Prostate gland (tissue), 2 donors: ENCODE data around the gene KCTD18. TPM values are rescaled to one million over a fixed set of nuclear protein-coding genes. Genes with fewer than 3 reads are reported as not detected.

Source experiments
- DNase-seq: peaks from one replicate; pipeline ENCODE4 v3.0.0-alpha.2; 2019; ENCODE audit warnings: low spot score
- H3K27ac ChIP-seq, 2 donors: fragments of 200-600 bp; sonication (generic); 2 replicates each; pipeline ENCODE4 v1.5.1; 2017 to 2019
- H3K27me3 ChIP-seq: fragments of 200-600 bp; sonication (generic); replicated peaks from 2 replicates; pipeline ENCODE4 v1.5.1; 2019; ENCODE audit not compliant: insufficient read depth
- H3K36me3 ChIP-seq, 2 donors: fragments of 200-600 bp; sonication (generic); 1 replicate in 1 of 2; 2 replicates in 1 of 2; pipeline versions ENCODE4 v1.5.1 to v1.8.1; 2017 to 2019
- H3K4me1 ChIP-seq: fragments of 200-600 bp; sonication (generic); replicated peaks from 2 replicates; pipeline ENCODE4 v1.5.1; 2019
- H3K4me3 ChIP-seq, 2 donors: fragments of 200-600 bp; sonication (generic); 2 replicates each; pipeline ENCODE4 v1.5.1; 2017 to 2019
- H3K9me3 ChIP-seq: fragments of 200-600 bp; sonication (generic); 2 replicates; pipeline ENCODE4 v1.5.1; 2017
- POLR2A ChIP-seq: fragments of 450-650 bp; IDR thresholded peaks from one replicate; pipeline ENCODE4 v1.6.1; 2016; ENCODE audit warnings: antibody characterized with exemption, mild to moderate bottlenecking
- POLR2AphosphoS5 ChIP-seq: sonication (generic); formaldehyde crosslinking; IDR thresholded peaks from one replicate; pipeline ENCODE4 v1.6.1; 2017; ENCODE audit warnings: antibody characterized with exemption
- WGBS: methylation state at CpG from one replicate; pipeline ENCODE4 v1.1.5; 2018; 5-methylcytosine and 5-hydroxymethylcytosine counted together
- intact Hi-C: fragments of 100-400 bp; cut with DNase I; formaldehyde crosslinking; loops from one replicate; pipeline ENCODE4 v1.14.2; 2022
- total RNA-seq, 2 donors: library from RNA; depleted of rRNA; stranded (reverse); fragments of >200 nt; gene quantifications; one replicate each; pipeline ENCODE4 v1.1.0, GENCODE V29; 2016
- TF ChIP-seq, protein P1 (sequence below), 4 experiments: fragments of 200-600 bp in 2 of 4; fragments of 450-650 bp in 2 of 4; sonication (generic) in 2 of 4; IDR thresholded peaks; 1 replicate in 3 of 4; 2 replicates in 1 of 4; pipeline ENCODE4 v1.5.1; 2016 to 2019; ENCODE audit warnings: antibody characterized with exemption in 4 of 4, mild to moderate bottlenecking in 2 of 4, moderate library complexity in 2 of 4

The KCTD18 gene
- total RNA-seq, 2 donors from 2014 or later: 21.1 to 38.2 TPM

DNA sequence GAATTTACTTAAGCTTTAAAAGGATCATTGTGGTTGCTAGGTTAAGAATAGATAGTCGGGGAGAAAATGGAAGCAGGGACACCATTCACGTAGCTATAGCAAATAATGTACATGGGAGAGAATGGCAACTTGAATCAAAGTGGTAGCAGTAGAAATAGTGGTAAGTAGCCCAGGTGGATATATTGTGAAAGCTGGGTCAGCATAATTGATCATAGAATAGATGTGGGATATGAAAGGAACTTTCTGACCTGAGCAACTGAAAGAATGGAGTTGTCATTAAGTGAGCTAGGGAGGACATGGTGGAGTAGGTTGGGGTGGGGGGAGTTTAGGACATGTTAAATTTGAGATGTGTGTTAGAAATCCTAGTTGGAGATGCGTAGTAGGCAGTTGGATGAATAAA is 18.4 kb upstream of the KCTD18 start:
- Histone ChIP-seq H3K36me3 (no peaks in the 10 kb centered on the region), H3K27me3 (no peaks in the 10 kb centered on the region), H3K27ac (no peak overlapping the region), H3K4me3 (no peak overlapping the region), H3K9me3 (no peaks in the 10 kb centered on the region), H3K4me1 (no peaks in the 10 kb centered on the region)
- intact Hi-C loops: no loop called here
- 57% methylated on average over 3 of the region's 3 CpGs for WGBS
- TF ChIP-seq POLR2A (no peak), POLR2AphosphoS5 (no peak)
- TF ChIP-seq, protein P1, sequence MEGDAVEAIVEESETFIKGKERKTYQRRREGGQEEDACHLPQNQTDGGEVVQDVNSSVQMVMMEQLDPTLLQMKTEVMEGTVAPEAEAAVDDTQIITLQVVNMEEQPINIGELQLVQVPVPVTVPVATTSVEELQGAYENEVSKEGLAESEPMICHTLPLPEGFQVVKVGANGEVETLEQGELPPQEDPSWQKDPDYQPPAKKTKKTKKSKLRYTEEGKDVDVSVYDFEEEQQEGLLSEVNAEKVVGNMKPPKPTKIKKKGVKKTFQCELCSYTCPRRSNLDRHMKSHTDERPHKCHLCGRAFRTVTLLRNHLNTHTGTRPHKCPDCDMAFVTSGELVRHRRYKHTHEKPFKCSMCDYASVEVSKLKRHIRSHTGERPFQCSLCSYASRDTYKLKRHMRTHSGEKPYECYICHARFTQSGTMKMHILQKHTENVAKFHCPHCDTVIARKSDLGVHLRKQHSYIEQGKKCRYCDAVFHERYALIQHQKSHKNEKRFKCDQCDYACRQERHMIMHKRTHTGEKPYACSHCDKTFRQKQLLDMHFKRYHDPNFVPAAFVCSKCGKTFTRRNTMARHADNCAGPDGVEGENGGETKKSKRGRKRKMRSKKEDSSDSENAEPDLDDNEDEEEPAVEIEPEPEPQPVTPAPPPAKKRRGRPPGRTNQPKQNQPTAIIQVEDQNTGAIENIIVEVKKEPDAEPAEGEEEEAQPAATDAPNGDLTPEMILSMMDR (IDR thresholded peaks at IDR 0.05): no peak
- DNase-seq: no peak

DNA sequence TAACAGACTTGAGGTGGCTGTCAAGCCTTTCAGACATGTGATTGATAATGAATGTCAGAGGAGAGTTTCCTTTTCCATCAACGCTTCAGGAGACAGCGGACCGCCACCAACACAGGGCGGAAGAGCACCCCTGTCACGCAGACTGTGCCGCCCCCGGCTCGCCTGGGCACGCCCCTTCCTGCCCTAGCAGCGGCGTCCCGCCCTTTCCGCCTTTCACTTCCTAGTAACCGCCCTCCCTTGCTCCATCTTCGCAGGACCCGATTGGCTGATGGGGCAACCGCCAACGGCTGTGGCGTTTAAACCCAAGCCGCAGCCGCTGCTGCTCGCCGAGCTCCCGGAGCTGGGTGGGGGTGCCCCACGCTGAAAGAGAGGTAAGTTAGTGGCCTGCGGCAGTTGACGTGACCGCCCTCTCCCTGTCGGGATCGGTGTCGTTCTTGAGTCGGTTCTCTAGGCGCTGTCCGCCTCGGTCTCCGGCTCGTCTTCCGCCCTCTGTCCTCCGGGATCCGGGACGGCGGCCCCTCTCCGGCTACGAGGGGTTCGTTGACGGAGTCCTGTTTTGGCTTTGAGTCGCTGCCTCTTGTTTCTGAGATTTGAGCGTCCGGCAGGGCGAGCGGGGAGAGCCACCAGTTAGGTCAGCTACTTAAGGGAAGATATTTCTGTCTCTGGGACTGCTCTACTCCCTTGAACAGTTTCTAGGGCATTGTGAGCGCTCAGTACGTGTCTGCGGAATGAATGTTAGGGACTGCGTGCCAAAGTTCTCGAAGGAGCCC is 16.2 kb upstream of the KCTD18 start, which contains the start of gene SGO2:
SGO2 (plus strand) TSS at position 326 of the 770 bp plus-strand sequence. CDS start 6,769 bp downstream, outside the sequence.
- peak; percentile 93 for DNase-seq

DNA sequence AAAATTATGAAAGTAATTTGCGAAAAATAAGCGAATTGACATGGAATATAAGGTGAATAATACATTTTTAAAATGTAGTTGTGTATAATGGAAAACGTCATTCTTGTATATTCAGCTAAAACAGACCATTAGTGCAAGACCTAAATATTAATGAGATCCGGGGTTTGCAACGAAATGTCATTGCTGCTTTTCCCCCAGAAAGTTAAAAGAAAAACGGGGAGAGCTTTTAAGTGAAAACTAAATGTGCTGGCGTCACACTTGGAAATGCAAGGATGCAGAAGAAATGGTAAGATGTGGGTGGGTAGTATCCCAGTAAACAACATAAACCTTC is 15.6 kb upstream of the KCTD18 start:
- intact Hi-C loops: no loop called here

More for the DNA sequence above, 16.2 kb upstream of the KCTD18 start, which contains the start of gene SGO2:
- peak within 1 kb of the TSS; percentile 44 to 60 for H3K4me3 ChIP-seq
- no peaks in the 10 kb centered on the region for H3K36me3 ChIP-seq
- no peaks in the 10 kb centered on the region for H3K27me3 ChIP-seq
- TF ChIP-seq POLR2AphosphoS5 (peak; percentile 95), POLR2A (peak; percentile 56)
- TF ChIP-seq, protein P1 (IDR thresholded peaks at IDR 0.05): peak in 1 of 4 experiments; percentile 2
- H3K4me1 ChIP-seq: no peaks in the 10 kb centered on the region
- WGBS: 0% methylated on average over 56 of the region's 56 CpGs
- H3K27ac ChIP-seq: peak within 1 kb of the TSS; percentile 22 to 32
- intact Hi-C loops: no loop called here
- H3K9me3 ChIP-seq: no peaks in the 10 kb centered on the region

DNA sequence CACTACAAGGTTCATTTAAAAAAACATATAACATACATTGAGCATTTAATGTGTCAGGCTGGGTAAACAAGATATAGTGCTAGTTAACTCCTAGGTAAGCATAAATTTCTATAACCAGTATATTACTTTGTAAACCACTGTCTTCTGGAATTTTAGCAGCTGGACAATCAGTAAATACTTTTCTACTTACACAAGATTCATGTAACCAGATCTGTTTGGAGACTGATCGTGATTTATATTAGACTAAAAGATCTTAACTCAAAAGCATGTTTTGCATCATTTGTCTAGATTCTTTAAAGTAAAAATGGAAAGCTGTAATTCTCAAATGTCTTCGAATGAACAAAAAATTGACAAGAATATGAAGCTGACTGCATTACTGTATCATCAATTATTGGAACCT is 15.2 kb upstream of the KCTD18 start:
- intact Hi-C loops: no loop called here

More for the DNA sequence above, 15.6 kb upstream of the KCTD18 start:
- no peak for DNase-seq
- H3K4me1 ChIP-seq: no peaks in the 10 kb centered on the region
- H3K27me3 ChIP-seq: no peaks in the 10 kb centered on the region
- TF ChIP-seq, protein P1 (IDR thresholded peaks at IDR 0.05): no peak
- TF ChIP-seq POLR2A (no peak), POLR2AphosphoS5 (no peak)
- H3K4me3 ChIP-seq: peak overlapping the region; percentile 44 to 60
- no peaks in the 10 kb centered on the region for H3K9me3 ChIP-seq
- H3K27ac ChIP-seq: peak overlapping the region; percentile 22 to 32
- WGBS: 10% methylated on average over 7 of the region's 7 CpGs
- H3K36me3 ChIP-seq: no peaks in the 10 kb centered on the region

More for the DNA sequence above, 15.2 kb upstream of the KCTD18 start:
- DNase-seq: no peak
- H3K27me3 ChIP-seq: no peaks in the 10 kb centered on the region
- no peak for TF ChIP-seq POLR2AphosphoS5
- TF ChIP-seq, protein P1 (IDR thresholded peaks at IDR 0.05): no peak
- TF ChIP-seq POLR2A: no peak
- H3K4me1 ChIP-seq: no peaks in the 10 kb centered on the region
- peak overlapping the region in 1 of 2 donors; percentile 60 for H3K4me3 ChIP-seq
- no peaks in the 10 kb centered on the region for H3K36me3 ChIP-seq
- no peak overlapping the region for H3K27ac ChIP-seq
- no peaks in the 10 kb centered on the region for H3K9me3 ChIP-seq
- WGBS: 33% methylated on average over 2 of the region's 2 CpGs
